ENCODE results near the gene CDK5.

The CDK5 gene

GRCh38 chr7:151025924-151026671 lies 31.6 kb downstream of the CDK5 start:
- no peak overlapping the region for H2AK5ac ChIP-seq (ENCODE audit: low read length)
- H3K4me3 ChIP-seq (ENCODE audit: low read depth, low read length) = no peak overlapping the region
- DNase-seq = peak; percentile 96 to 97
- no peak overlapping the region for H3K4ac ChIP-seq (ENCODE audit: low read depth, low read length)
- H3K79me2 ChIP-seq (ENCODE audit: control insufficient read depth, insufficient read depth, low read length, poor library complexity) = peaks cover 2% of the 10 kb centered on the region
- no peak overlapping the region for H2AFZ ChIP-seq (ENCODE audit: insufficient read depth, low read length, poor library complexity)
- H4K8ac ChIP-seq (ENCODE audit: low read depth, low read length) = peak overlapping the region; percentile 12
- H3K27ac ChIP-seq (ENCODE audit: low read depth, low read length) = peak overlapping the region; percentile 91
- peak overlapping the region; percentile 17 for H4K91ac ChIP-seq (ENCODE audit: low read depth, low read length)
- no peaks in the 10 kb centered on the region for H3K36me3 ChIP-seq (ENCODE audit: control insufficient read depth in 1 of 2, insufficient read depth in 2 of 2, low read length in 2 of 2)
- whole genome bisulfite sequencing (ENCODE audit: extremely low coverage, insufficient coverage, insufficient read length) = no CpG with 5 or more reads among the region's 4 CpGs
- peaks cover 27% of the 10 kb centered on the region for H3K79me1 ChIP-seq (ENCODE audit: low read length)
- peak overlapping the region; percentile 18 for H3K14ac ChIP-seq (ENCODE audit: low read length)
- H4K12ac ChIP-seq (ENCODE audit: low read depth, low read length) = no peak overlapping the region
- H3K9ac ChIP-seq (ENCODE audit: low read length) = no peak overlapping the region
- H3K4me1 ChIP-seq (ENCODE audit: control insufficient read depth in 1 of 2, insufficient read depth in 2 of 2, low read length in 2 of 2) = peaks cover 17 to 22% of the 10 kb centered on the region in 2 experiments
- peak overlapping the region; percentile 54 for H2BK12ac ChIP-seq (ENCODE audit: low read length)
- no peaks in the 10 kb centered on the region for H3K27me3 ChIP-seq (ENCODE audit: insufficient read depth, low read length)
- H3K4me2 ChIP-seq (ENCODE audit: low read length) = peak overlapping the region; percentile 29
- peak overlapping the region; percentile 5 for H3K18ac ChIP-seq (ENCODE audit: low read length)
- peak overlapping the region; percentile 7 for H2BK120ac ChIP-seq (ENCODE audit: insufficient read depth, low read length, poor library complexity)
- H3K23ac ChIP-seq (ENCODE audit: low read length) = no peak overlapping the region
- peak overlapping the region; percentile 4 for H2BK5ac ChIP-seq (ENCODE audit: low read depth, low read length, poor library complexity)
- no peaks in the 10 kb centered on the region for H3K9me3 ChIP-seq (ENCODE audit: insufficient read depth, low read depth, low read length)

- H3K14ac ChIP-seq (ENCODE audit: low read length) = peak within 1 kb of the TSS; percentile 75
- H3K4ac ChIP-seq (ENCODE audit: low read depth, low read length) = peak within 1 kb of the TSS; percentile 35
- no peak within 1 kb of the TSS for H2AFZ ChIP-seq (ENCODE audit: insufficient read depth, low read length, poor library complexity)
- H3K27me3 ChIP-seq (ENCODE audit: insufficient read depth, low read length) = peaks cover 2% of the 10 kb centered on the region
- H2BK120ac ChIP-seq (ENCODE audit: insufficient read depth, low read length, poor library complexity) = peak within 1 kb of the TSS; percentile 60
- peak; percentile 97 to 98 for DNase-seq
- H3K9ac ChIP-seq (ENCODE audit: low read length) = no peak within 1 kb of the TSS
- H3K27ac ChIP-seq (ENCODE audit: low read depth, low read length) = peak within 1 kb of the TSS; percentile 24
- no peak within 1 kb of the TSS for H4K8ac ChIP-seq (ENCODE audit: low read depth, low read length)
- peak within 1 kb of the TSS; percentile 34 for H3K4me3 ChIP-seq (ENCODE audit: low read depth, low read length)
- H3K18ac ChIP-seq (ENCODE audit: low read length) = peak within 1 kb of the TSS; percentile 38
- no peaks in the 10 kb centered on the region for H3K9me3 ChIP-seq (ENCODE audit: insufficient read depth, low read depth, low read length)
- no peaks in the 10 kb centered on the region for H3K36me3 ChIP-seq (ENCODE audit: control insufficient read depth in 1 of 2, insufficient read depth in 2 of 2, low read length in 2 of 2)
- H2BK5ac ChIP-seq (ENCODE audit: low read depth, low read length, poor library complexity) = no peak within 1 kb of the TSS
- no peak within 1 kb of the TSS for H3K4me2 ChIP-seq (ENCODE audit: low read length)
- peak within 1 kb of the TSS; percentile 69 for H2AK5ac ChIP-seq (ENCODE audit: low read length)
- peaks cover 22 to 30% of the 10 kb centered on the region in 2 experiments for H3K4me1 ChIP-seq (ENCODE audit: control insufficient read depth in 1 of 2, insufficient read depth in 2 of 2, low read length in 2 of 2)
- peak within 1 kb of the TSS; percentile 87 for H4K91ac ChIP-seq (ENCODE audit: low read depth, low read length)
- WGBS (ENCODE audit: extremely low coverage, insufficient coverage, insufficient read length) = no CpG with 5 or more reads among the region's 4 CpGs
- peaks cover 29% of the 10 kb centered on the region for H3K79me1 ChIP-seq (ENCODE audit: low read length)
- no peak within 1 kb of the TSS for H4K12ac ChIP-seq (ENCODE audit: low read depth, low read length)
- no peak within 1 kb of the TSS for H3K23ac ChIP-seq (ENCODE audit: low read length)
- peaks cover 2% of the 10 kb centered on the region for H3K79me2 ChIP-seq (ENCODE audit: control insufficient read depth, insufficient read depth, low read length, poor library complexity)
- H2BK12ac ChIP-seq (ENCODE audit: low read length) = peak within 1 kb of the TSS; percentile 65
Observed at GRCh38 chr7:151024435-151025056, 33.2 kb downstream of the CDK5 start, which contains the start of gene ATG9B. Gene ATG9B, minus strand, starts transcription at chr7:151024494. Its CDS starts 71 bp downstream, at chr7:151024423.

DNA sequence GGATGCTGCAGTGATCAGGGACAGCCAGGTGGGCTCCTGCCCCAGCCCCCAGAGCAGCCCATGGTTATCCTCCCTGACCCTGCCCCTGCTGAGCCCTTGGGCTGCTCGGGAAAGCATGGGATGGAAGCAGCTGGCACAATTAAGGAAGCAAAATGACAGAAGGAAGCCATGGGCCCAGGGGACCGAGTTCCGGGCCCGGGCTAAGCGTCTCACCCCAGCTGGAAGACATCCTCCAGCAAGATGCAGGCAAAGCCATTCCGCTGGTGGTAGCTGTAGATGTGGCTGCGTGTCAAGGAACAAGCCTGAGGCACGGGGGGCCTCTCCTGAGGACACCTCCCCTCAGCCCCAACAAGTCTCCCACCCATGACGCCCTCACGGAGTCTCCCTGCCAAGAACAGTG lies 34.5 kb downstream of the CDK5 start:
- no peak overlapping the region for H3K9ac ChIP-seq (ENCODE audit: low read length)
- no peak overlapping the region for H4K8ac ChIP-seq (ENCODE audit: low read depth, low read length)
- H3K18ac ChIP-seq (ENCODE audit: low read length) = peak overlapping the region; percentile 8
- peak overlapping the region; percentile 61 for H2BK12ac ChIP-seq (ENCODE audit: low read length)
- no peak overlapping the region for H3K23ac ChIP-seq (ENCODE audit: low read length)
- peak overlapping the region; percentile 6 for H3K14ac ChIP-seq (ENCODE audit: low read length)
- WGBS (ENCODE audit: extremely low coverage, insufficient coverage, insufficient read length) = no CpG with 5 or more reads among the region's 10 CpGs
- H3K4ac ChIP-seq (ENCODE audit: low read depth, low read length) = no peak overlapping the region
- no peaks in the 10 kb centered on the region for H3K79me2 ChIP-seq (ENCODE audit: control insufficient read depth, insufficient read depth, low read length, poor library complexity)
- no peaks in the 10 kb centered on the region for H3K36me3 ChIP-seq (ENCODE audit: control insufficient read depth in 1 of 2, insufficient read depth in 2 of 2, low read length in 2 of 2)
- no peak overlapping the region for H2AFZ ChIP-seq (ENCODE audit: insufficient read depth, low read length, poor library complexity)
- no peak for DNase-seq
- H2BK120ac ChIP-seq (ENCODE audit: insufficient read depth, low read length, poor library complexity) = no peak overlapping the region
- H3K9me3 ChIP-seq (ENCODE audit: insufficient read depth, low read depth, low read length) = no peaks in the 10 kb centered on the region
- H3K79me1 ChIP-seq (ENCODE audit: low read length) = peaks cover 22% of the 10 kb centered on the region
- peak overlapping the region; percentile 3 for H2AK5ac ChIP-seq (ENCODE audit: low read length)
- H4K12ac ChIP-seq (ENCODE audit: low read depth, low read length) = no peak overlapping the region
- H3K4me2 ChIP-seq (ENCODE audit: low read length) = no peak overlapping the region
- H3K27ac ChIP-seq (ENCODE audit: low read depth, low read length) = no peak overlapping the region
- no peak overlapping the region for H3K4me3 ChIP-seq (ENCODE audit: low read depth, low read length)
- peaks cover 15% of the 10 kb centered on the region for H3K27me3 ChIP-seq (ENCODE audit: insufficient read depth, low read length)
- peaks cover 34 to 43% of the 10 kb centered on the region in 2 experiments for H3K4me1 ChIP-seq (ENCODE audit: control insufficient read depth in 1 of 2, insufficient read depth in 2 of 2, low read length in 2 of 2)
- peak overlapping the region; percentile 87 for H4K91ac ChIP-seq (ENCODE audit: low read depth, low read length)
- H2BK5ac ChIP-seq (ENCODE audit: low read depth, low read length, poor library complexity) = no peak overlapping the region

DNA sequence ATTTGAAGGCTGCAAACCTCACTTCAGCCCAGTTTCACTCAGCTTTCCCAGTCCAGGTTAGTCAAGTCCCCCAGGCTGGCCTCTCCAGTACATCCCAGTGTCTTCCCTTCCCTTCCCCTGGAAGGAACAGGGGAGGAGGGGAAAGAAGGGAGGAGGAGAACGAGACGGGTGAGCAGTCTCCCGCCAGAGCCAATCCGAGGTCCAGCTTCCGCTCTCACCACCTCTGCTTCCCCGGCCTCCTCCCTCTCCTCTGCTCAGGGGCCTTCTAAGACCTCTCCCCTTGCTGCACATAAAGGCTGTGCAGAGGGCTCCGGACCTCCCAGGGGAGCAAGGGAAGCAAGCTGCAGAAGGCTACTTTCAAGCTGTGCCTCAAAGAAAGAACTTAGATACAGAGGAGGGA lies 37.5 kb downstream of the CDK5 start:
- Histone ChIP-seq H2BK12ac (ENCODE audit: low read length) (no peak overlapping the region), H2AK5ac (ENCODE audit: low read length) (peak overlapping the region; percentile 13), H3K4me3 (ENCODE audit: low read depth, low read length) (no peak overlapping the region), H3K27ac (ENCODE audit: low read depth, low read length) (no peak overlapping the region), H3K79me1 (ENCODE audit: low read length) (peaks cover 5% of the 10 kb centered on the region), H2BK120ac (ENCODE audit: insufficient read depth, low read length, poor library complexity) (no peak overlapping the region), H4K8ac (ENCODE audit: low read depth, low read length) (no peak overlapping the region), H2BK5ac (ENCODE audit: low read depth, low read length, poor library complexity) (no peak overlapping the region), H2AFZ (ENCODE audit: insufficient read depth, low read length, poor library complexity) (no peak overlapping the region), H3K27me3 (ENCODE audit: insufficient read depth, low read length) (peaks cover 15% of the 10 kb centered on the region), H3K14ac (ENCODE audit: low read length) (peak overlapping the region; percentile 13), H3K4ac (ENCODE audit: low read depth, low read length) (no peak overlapping the region), H3K23ac (ENCODE audit: low read length) (no peak overlapping the region), H3K18ac (ENCODE audit: low read length) (no peak overlapping the region), H3K36me3 (ENCODE audit: control insufficient read depth in 1 of 2, insufficient read depth in 2 of 2, low read length in 2 of 2) (no peaks in the 10 kb centered on the region), H4K12ac (ENCODE audit: low read depth, low read length) (no peak overlapping the region), H3K79me2 (ENCODE audit: control insufficient read depth, insufficient read depth, low read length, poor library complexity) (no peaks in the 10 kb centered on the region), H3K4me2 (ENCODE audit: low read length) (no peak overlapping the region), H4K91ac (ENCODE audit: low read depth, low read length) (peak overlapping the region; percentile 25), H3K9me3 (ENCODE audit: insufficient read depth, low read depth, low read length) (no peaks in the 10 kb centered on the region), H3K4me1 (ENCODE audit: control insufficient read depth in 1 of 2, insufficient read depth in 2 of 2, low read length in 2 of 2) (peaks cover 18 to 27% of the 10 kb centered on the region in 2 experiments), H3K9ac (ENCODE audit: low read length) (no peak overlapping the region)
- WGBS (ENCODE audit: extremely low coverage, insufficient coverage, insufficient read length) = no CpG with 5 or more reads among the region's 7 CpGs
- DNase-seq = no peak
